SK-N-MC (cell line): Measurements from ENCODE around the gene MSMB.
"Not testable (repeated sequence)": the region's sequence is repeated elsewhere in the genome, so short reads cannot be mapped to it uniquely, and the experiment has no call there.

ENCODE experiments used
- DNase-seq: peaks from one replicate; pipeline ENCODE4 v3.0.0-alpha.2; 2011; ENCODE audit warnings: low read depth, low spot score
- H3K27ac ChIP-seq: fragments of 200-600 bp; sonication (generic); 2 replicates; pipeline ENCODE4 v1.5.1; 2016; ENCODE audit warnings: mixed run types
- H3K36me3 ChIP-seq: fragments of 200-600 bp; sonication (generic); 2 replicates; pipeline ENCODE4 v1.6.1; 2017; ENCODE audit warnings: antibody characterized with exemption, low read length, mixed read lengths; ENCODE audit not compliant: insufficient read depth
- H3K4me3 ChIP-seq: fragments of 200-600 bp; sonication (generic); 2 replicates; pipeline ENCODE4 v1.5.1; 2016
- H3K9ac ChIP-seq: fragments of 200-600 bp; sonication (generic); 2 replicates; pipeline ENCODE4 v1.8.0; 2017; ENCODE audit warnings: mixed run types, mixed read lengths; ENCODE audit not compliant: insufficient read length
- H3K9me3 ChIP-seq: fragments of 200-600 bp; sonication (generic); 2 replicates; pipeline ENCODE4 v1.6.1; 2017; ENCODE audit warnings: low read depth, mild to moderate bottlenecking, antibody characterized with exemption, low read length, moderate library complexity, mixed read lengths
- EZH2 ChIP-seq: fragments of 200-600 bp; sonication (generic); IDR thresholded peaks from one replicate; pipeline ENCODE4 v1.6.1; 2017; ENCODE audit warnings: antibody characterized with exemption
- FOXP2 ChIP-seq: optimal IDR thresholded peaks from 2 replicates; pipeline ENCODE3; 2011; ENCODE audit warnings: mild to moderate bottlenecking, moderate library complexity; ENCODE audit not compliant: insufficient read depth; ENCODE audit errors: extremely low read length, control extremely low read depth
- POLR2AphosphoS5 ChIP-seq: IDR thresholded peaks from 2 replicates; pipeline ENCODE4 v1.6.1; 2012; ENCODE audit warnings: mild to moderate bottlenecking, low read depth, low read length, borderline replicate concordance

Gene MSMB

GRCh38 chr10:46046261-46046660 lies at the start of gene MSMB:
TSS of gene MSMB (minus strand) at chr10:46046269. CDS start at chr10:46046237, 32 bp downstream.
- DNase-seq = no peak
- Histone ChIP-seq H3K36me3 (no peaks in the 10 kb centered on the region), H3K9ac (no peak within 1 kb of the TSS), H3K27ac (no peak within 1 kb of the TSS), H3K9me3 (no peaks in the 10 kb centered on the region), H3K4me3 (no peak within 1 kb of the TSS)
- TF ChIP-seq POLR2AphosphoS5 = no peak
- TF ChIP-seq FOXP2 = no peak
- TF ChIP-seq EZH2 = no peak

GRCh38 chr10:46094931-46095750 lies 49.1 kb upstream of the MSMB start:
- H3K4me3 ChIP-seq = no peak overlapping the region
- DNase-seq = no peak
- no peaks in the 10 kb centered on the region for H3K9me3 ChIP-seq
- H3K9ac ChIP-seq = no peak overlapping the region
- no peak overlapping the region for H3K27ac ChIP-seq
- TF ChIP-seq EZH2 (no peak), FOXP2 (no peak), POLR2AphosphoS5 (no peak)
- no peaks in the 10 kb centered on the region for H3K36me3 ChIP-seq

GRCh38 chr10:46094197-46094500 lies 48.1 kb upstream of the MSMB start:
- no peak overlapping the region for H3K9ac ChIP-seq
- no peak overlapping the region for H3K4me3 ChIP-seq
- H3K27ac ChIP-seq = no peak overlapping the region
- no peaks in the 10 kb centered on the region for H3K9me3 ChIP-seq
- no peaks in the 10 kb centered on the region for H3K36me3 ChIP-seq
- DNase-seq = no peak
- no peak for TF ChIP-seq FOXP2
- TF ChIP-seq EZH2 = no peak
- no peak for TF ChIP-seq POLR2AphosphoS5

DNA sequence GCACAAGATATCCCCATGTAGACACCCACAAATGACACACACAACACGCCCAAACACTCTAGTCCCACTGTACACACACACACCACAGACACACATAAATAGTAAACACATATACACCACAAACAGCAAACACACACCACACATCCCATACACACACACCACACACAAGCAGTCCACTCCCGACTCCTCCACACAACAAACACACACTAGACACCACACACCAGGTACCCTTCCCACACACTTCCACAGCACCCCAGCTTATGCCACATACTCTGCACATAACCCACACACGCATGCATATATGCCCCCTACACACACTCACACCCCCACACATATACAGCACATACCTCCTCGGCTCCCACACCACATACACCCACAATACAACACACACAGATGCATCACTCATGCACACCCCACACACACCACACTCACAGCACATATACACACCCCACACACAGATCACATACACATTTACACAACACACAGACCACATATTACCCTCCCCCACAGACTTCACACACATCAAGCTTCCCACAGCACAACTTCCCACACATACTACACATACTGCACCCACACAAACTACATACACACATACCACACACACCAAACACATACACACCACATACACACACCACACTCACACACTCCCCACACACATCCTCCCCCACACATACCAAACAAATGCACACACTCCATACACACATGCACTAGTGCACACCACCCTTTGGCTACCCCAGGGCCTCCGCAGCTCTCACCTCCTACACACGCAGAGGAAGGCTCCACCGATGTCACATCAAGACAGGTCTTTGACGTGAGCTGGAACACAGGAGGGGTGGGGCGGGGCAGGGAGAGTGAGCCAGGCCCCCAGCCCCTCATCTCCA lies 47.5 kb upstream of the MSMB start:
- not testable (repeated sequence) for H3K36me3 ChIP-seq, H3K4me3 ChIP-seq, H3K9me3 ChIP-seq, DNase-seq, H3K9ac ChIP-seq, H3K27ac ChIP-seq

DNA sequence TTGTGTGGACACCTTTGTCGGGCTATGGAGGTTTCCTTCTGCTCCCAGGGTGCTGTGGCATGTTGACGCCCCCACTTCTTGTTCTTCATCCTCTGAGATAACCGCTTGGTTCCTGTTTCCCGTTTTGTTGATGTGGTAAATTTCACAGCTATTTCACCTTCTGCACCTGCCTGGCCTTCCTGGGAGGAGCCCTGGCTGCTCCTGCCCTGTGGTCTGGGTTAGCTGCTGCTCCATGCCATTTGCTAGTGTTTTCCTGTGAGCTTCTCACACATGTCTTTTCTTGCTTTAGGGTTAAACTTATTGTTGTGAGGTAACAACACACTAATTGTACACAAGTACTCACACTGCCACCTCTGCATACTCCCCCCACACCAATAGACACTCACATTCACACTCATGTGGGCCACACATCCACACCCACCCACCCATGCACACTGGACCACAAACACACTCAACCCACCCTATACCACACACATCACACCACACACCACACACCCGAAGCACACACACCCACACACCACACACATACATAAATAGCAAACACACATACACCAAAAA lies 46.5 kb upstream of the MSMB start:
- no peak for TF ChIP-seq FOXP2
- no peak for TF ChIP-seq POLR2AphosphoS5
- TF ChIP-seq EZH2 = no peak

GRCh38 chr10:46091828-46092523 lies 45.9 kb upstream of the MSMB start:
- TF ChIP-seq EZH2 = no peak
- TF ChIP-seq FOXP2 = no peak
- TF ChIP-seq POLR2AphosphoS5 = no peak
- H3K27ac ChIP-seq = no peak overlapping the region
- DNase-seq = no peak
- H3K9me3 ChIP-seq = no peaks in the 10 kb centered on the region
- no peak overlapping the region for H3K9ac ChIP-seq
- H3K4me3 ChIP-seq = no peak overlapping the region
- no peaks in the 10 kb centered on the region for H3K36me3 ChIP-seq

More for the DNA sequence above, 46.5 kb upstream of the MSMB start:
- no peaks in the 10 kb centered on the region for H3K36me3 ChIP-seq
- no peak overlapping the region for H3K4me3 ChIP-seq
- H3K27ac ChIP-seq = no peak overlapping the region
- no peak overlapping the region for H3K9ac ChIP-seq
- no peaks in the 10 kb centered on the region for H3K9me3 ChIP-seq
- DNase-seq = no peak

GRCh38 chr10:46091080-46091827 lies 45.2 kb upstream of the MSMB start:
- Histone ChIP-seq H3K9ac (no peak overlapping the region), H3K27ac (no peak overlapping the region), H3K36me3 (no peaks in the 10 kb centered on the region), H3K9me3 (no peaks in the 10 kb centered on the region), H3K4me3 (no peak overlapping the region)
- DNase-seq = no peak
- TF ChIP-seq EZH2 (no peak), POLR2AphosphoS5 (no peak), FOXP2 (no peak)

- no peaks in the 10 kb centered on the region for H3K9me3 ChIP-seq
- DNase-seq = no peak
- TF ChIP-seq POLR2AphosphoS5 (no peak), FOXP2 (no peak)
- H3K9ac ChIP-seq = no peak overlapping the region
- no peak overlapping the region for H3K4me3 ChIP-seq
- no peaks in the 10 kb centered on the region for H3K36me3 ChIP-seq
- no peak overlapping the region for H3K27ac ChIP-seq
Measured at GRCh38 chr10:46090258-46090812, 44.3 kb upstream of the MSMB start.

DNA sequence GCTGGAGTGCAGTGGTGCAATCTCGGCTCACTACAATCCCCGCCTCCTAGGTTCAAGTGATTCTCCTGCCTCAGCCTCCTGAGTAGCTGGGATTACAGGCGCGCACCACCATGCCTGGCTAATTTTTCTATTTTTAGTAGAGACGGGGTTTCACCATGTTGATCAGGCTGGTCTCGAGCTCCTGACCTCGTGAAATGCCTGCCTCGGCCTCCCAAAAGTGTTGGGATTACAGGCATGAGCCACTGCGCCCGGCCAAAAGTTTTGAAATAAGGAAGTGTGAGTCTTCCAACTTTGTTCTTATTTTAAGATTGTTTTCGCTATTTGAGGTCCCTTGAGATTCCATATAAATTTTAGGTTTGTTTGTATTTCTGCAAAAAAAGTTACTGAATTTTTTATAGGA lies 41.3 kb upstream of the MSMB start:
- not testable (repeated sequence) for DNase-seq, H3K27ac ChIP-seq, H3K36me3 ChIP-seq, H3K9ac ChIP-seq, H3K4me3 ChIP-seq, H3K9me3 ChIP-seq
